ENCODE data around the gene ZNF487.

ZNF487 gene

GRCh38 chr10:43524434-43525247 lies 87.7 kb downstream of the ZNF487 start:
- ATAC-seq, result no peak
- no peak for DNase-seq

Measured in stimulated activated naive CD8-positive, alpha-beta T cell treated with anti-CD3 and anti-CD28 coated beads, Interleukin-15, Interleukin-2, amounts not matched to agents 100 U/mL and 50 U/mL, for 24 hours (primary cell).